ENCODE data around the gene FILIP1. TPM values are rescaled to one million over a fixed set of nuclear protein-coding genes. Genes with fewer than 3 reads are reported as not detected.

The FILIP1 gene
- total and polyA plus RNA-seq, 2 of the 8 experiments (the other 6 are each of a cell fraction or from before 2014, with no cell fraction given): 2.4 to 5.7 TPM

DNA sequence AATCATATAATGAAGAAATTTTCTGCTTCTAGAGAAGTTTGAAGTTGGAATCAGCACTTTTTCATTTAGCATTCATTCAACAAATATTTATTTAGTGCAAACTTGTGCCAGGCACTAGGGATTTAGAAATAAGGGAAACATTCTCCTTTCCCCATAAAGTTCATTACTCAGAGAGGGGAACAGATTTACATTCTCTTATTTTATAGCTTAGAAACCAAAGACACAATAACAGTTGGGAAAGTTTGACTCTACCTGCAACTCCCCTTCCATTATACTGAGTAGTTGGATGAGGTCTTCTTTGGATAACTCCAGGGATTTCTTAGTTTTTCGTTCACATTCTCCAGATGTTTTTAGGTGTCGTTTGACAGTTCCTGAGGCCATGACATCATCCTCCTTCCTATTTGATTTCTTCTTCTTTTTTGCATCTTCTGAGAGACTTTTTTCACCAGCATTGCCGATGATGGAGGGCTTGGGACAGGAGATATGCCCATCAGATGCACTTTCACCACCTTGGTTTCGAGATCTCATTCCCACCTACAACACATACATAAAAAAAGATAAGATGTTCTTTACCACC, 79.1 kb downstream of the FILIP1 start:
- Histone ChIP-seq H3K79me2 (ENCODE audit: control insufficient read depth in 1 of 2, insufficient read depth in 2 of 2, low read length in 2 of 2) (no peaks in the 10 kb centered on the region), H3K14ac (ENCODE audit: insufficient read length) (no peak overlapping the region), H2BK120ac (replicated peaks; ENCODE audit: low read depth, low read length) (no peak overlapping the region), H3K4ac (replicated peaks; ENCODE audit: insufficient read length, low read depth, low read length) (no peak overlapping the region), H3K27ac (ENCODE audit: low read depth, low read length) (no peak overlapping the region), H3K9me3 (ENCODE audit: insufficient read depth in 2 of 2, low read depth in 1 of 2, low read length in 1 of 2) (peaks cover 0 to 4% of the 10 kb centered on the region in 2 experiments; a peak in 2 of 4 replicates), H4K20me1 (replicated peaks in 1 of 2; ENCODE audit: control insufficient read depth in 1 of 2, insufficient read depth in 2 of 2, low read length in 2 of 2) (no peaks in the 10 kb centered on the region), H4K5ac (ENCODE audit: insufficient read length, low read depth, low read length) (no peak overlapping the region), H4K91ac (replicated peaks; ENCODE audit: insufficient read length, low read length) (no peak overlapping the region), H3K4me1 (replicated peaks in 1 of 4; ENCODE audit: control insufficient read depth in 3 of 4, insufficient read depth in 4 of 4, low read length in 3 of 4) (no peaks in the 10 kb centered on the region), H3K27me3 (replicated peaks in 1 of 4; ENCODE audit: control insufficient read depth in 3 of 4, extremely low read depth in 1 of 4, insufficient read depth in 3 of 4, low read length in 3 of 4) (no peaks in the 10 kb centered on the region), H2BK12ac (ENCODE audit: low read depth, low read length) (no peak overlapping the region), H3K56ac (replicated peaks; ENCODE audit: insufficient read length, low read depth, low read length) (no peak overlapping the region), H2AFZ (ENCODE audit: low read length) (no peak overlapping the region), H2BK15ac (ENCODE audit: low read length) (no peak overlapping the region), H2BK20ac (ENCODE audit: low read length) (no peak overlapping the region), H3K4me2 (ENCODE audit: insufficient read depth in 1 of 2, low read depth in 2 of 2, low read length in 2 of 2) (no peak overlapping the region), H2BK5ac (ENCODE audit: low read depth, low read length) (no peak overlapping the region), H3K4me3 (ENCODE audit: extremely low read depth in 1 of 4, insufficient read depth in 2 of 4, low read depth in 3 of 4, low read length in 4 of 4) (no peak overlapping the region), H3K9ac (replicated peaks in 1 of 4; ENCODE audit: extremely low read depth in 1 of 4, low read depth in 3 of 4, low read length in 3 of 4) (no peak overlapping the region), H3K79me1 (ENCODE audit: low read depth, low read length) (no peaks in the 10 kb centered on the region), H3K18ac (ENCODE audit: extremely low read depth, low read length) (no peak overlapping the region), H3K23ac (ENCODE audit: insufficient read length) (no peak overlapping the region), H3K36me3 (ENCODE audit: control insufficient read depth in 2 of 4, insufficient read depth in 4 of 4, low read length in 3 of 4) (no peaks in the 10 kb centered on the region; a peak in 1 of 8 replicates), H2AK5ac (ENCODE audit: low read depth, low read length) (no peak overlapping the region), H3K23me2 (ENCODE audit: low read depth, low read length) (no peaks in the 10 kb centered on the region), H4K8ac (ENCODE audit: extremely low read depth, insufficient read depth, low read length) (no peak overlapping the region)
- FAIRE-seq (no peak), DNase-seq (ENCODE audit: low read depth in 1 of 2, low spot score in 2 of 2) (no peak)
- TF ChIP-seq CHD2 (IDR thresholded peaks at IDR 0.05; ENCODE audit: low read length): no peak
- TF ChIP-seq CTBP2 (IDR thresholded peaks at IDR 0.05; ENCODE audit: borderline replicate concordance, insufficient read depth, insufficient read length, low read length): no peak
- ChIA-PET POLR2A (ENCODE audit: partially characterized antibody) (no interaction called here), CTCF (ENCODE audit: partially characterized antibody) (no interaction called here)
- 82% methylated on average over 4 of the region's 4 CpGs; no CpG with 5 or more reads in 1 of the 2 experiments for WGBS, 2 experiments (ENCODE audit: extremely low coverage in 1 of 2, insufficient coverage in 1 of 2, insufficient read length in 1 of 2, insufficient replicate concordance in 2 of 2, low coverage in 1 of 2, low lambda C conversion rate in 2 of 2, missing lambda C conversion rate in 1 of 2)

Data from H1 (cell line).